ENCODE measurements around the gene DEDD2. TPM values are rescaled to one million over a fixed set of nuclear protein-coding genes. Genes with fewer than 3 reads are reported as not detected.

DEDD2 gene
- polyA plus RNA-seq, 1 donor from 2014 or later, result 69.9 TPM

DNA sequence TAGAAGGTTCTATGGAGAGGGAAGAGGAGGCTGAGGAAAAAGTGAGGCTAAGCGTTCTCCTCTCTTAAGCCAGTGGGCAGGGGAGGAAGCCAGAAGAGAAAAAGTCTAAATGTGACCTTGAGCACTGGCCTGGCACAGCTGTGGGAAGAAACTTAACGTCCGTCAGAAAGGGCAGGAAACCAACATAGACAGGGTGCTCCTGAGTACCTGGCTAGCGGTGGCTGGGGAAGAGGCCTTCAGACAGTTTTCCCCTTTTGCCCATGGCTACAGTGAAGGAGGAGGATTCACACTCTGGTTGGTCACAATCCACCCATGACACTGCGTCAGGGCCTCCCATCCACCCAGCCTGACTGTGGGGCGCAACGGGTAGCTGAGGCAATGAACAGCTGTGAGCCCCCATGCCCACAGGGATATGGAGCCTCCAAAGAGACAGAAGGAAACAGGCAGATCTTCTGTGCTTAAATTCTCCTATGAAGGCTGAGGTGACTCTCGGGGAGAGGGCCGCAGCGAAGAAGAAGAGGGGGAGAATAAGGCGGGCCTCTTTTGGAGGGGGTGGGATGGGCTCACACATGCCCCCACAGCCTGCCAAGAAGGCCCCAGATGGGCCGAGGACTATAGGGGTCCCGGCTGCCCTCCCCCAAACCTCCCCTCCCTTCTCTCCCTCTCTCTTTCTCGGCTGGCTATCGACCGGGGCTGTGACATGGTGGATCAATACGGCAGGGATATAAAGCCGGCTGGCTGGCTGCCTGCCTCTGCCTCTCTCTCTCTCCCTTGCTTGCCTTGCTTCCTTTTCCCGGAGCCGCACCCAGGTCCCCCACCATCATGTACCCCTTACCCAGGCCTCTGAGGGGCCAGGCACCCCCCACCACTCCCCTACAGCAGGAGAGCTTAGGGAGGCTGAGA is 65.4 kb downstream of the DEDD2 start:
- Histone ChIP-seq H3K9ac (ENCODE audit: low read length) (peak overlapping the region; percentile 58), H3K27me3 (ENCODE audit: insufficient read depth, low read depth, low read length) (no peaks in the 10 kb centered on the region), H3K4me3 (ENCODE audit: low read length) (peak overlapping the region; percentile 39), H3K79me2 (replicated peaks; ENCODE audit: insufficient read depth, low read length) (no peaks in the 10 kb centered on the region), H3K9me2 (ENCODE audit: insufficient read depth, low read length) (no peaks in the 10 kb centered on the region), H3F3A (ENCODE audit: insufficient read depth, low read length, poor library complexity, severe bottlenecking) (no peaks in the 10 kb centered on the region), H3K27ac (ENCODE audit: low read length) (peak overlapping the region; percentile 75), H4K20me1 (ENCODE audit: insufficient read depth) (no peaks in the 10 kb centered on the region), H2AFZ (ENCODE audit: low read depth, low read length) (no peak overlapping the region), H3K9me3 (ENCODE audit: low read length) (no peaks in the 10 kb centered on the region), H3K4me2 (ENCODE audit: low read length) (no peak overlapping the region), H3K36me3 (ENCODE audit: insufficient read depth, low read length) (peaks cover 4% of the 10 kb centered on the region)
- no peak for TF ChIP-seq RAD21 (conservative IDR thresholded peaks at IDR 0.05)
- no peak for TF ChIP-seq REST (IDR thresholded peaks at IDR 0.05; ENCODE audit: borderline replicate concordance)
- TF ChIP-seq EZH2 (IDR thresholded peaks at IDR 0.05; ENCODE audit: borderline replicate concordance, insufficient read depth, low read length, poor library complexity, severe bottlenecking), result no peak
- no peak for TF ChIP-seq POLR2AphosphoS5 (IDR thresholded peaks at IDR 0.05)
- TF ChIP-seq CTCF (IDR thresholded peaks at IDR 0.05; ENCODE audit: poor library complexity, severe bottlenecking), result no peak
- no peak for TF ChIP-seq SMC3 (conservative IDR thresholded peaks at IDR 0.05; ENCODE audit: poor library complexity)
- TF ChIP-seq MXI1 (conservative IDR thresholded peaks at IDR 0.05; ENCODE audit: poor library complexity, severe bottlenecking), result no peak
- TF ChIP-seq TAF1 (IDR thresholded peaks at IDR 0.05; ENCODE audit: low read depth), result no peak
- no peak for TF ChIP-seq EP300 (conservative IDR thresholded peaks at IDR 0.05; ENCODE audit: poor library complexity, severe bottlenecking)

DNA sequence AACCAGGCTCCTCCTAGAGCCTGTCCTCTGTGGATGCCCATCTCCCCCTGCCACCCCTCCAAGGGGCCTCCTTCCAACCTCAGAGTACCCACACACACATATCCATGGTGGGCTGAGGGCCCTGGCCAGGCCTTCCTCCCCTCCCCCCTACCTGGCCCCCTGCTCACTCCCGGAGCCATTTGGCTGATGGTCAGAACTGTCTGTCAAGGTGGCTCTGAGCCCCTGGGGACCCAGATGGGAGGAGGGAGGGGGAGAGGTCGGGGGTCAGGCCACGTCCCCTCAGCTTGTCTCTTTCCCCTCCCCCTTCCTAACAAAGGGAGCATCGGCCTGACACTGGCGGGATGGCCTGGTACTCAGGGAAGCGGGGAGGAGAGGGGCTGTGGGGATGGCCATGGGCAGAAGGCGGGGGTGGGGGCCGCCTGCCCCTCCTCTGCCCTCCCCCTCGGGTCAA is 66.5 kb downstream of the DEDD2 start:
- Histone ChIP-seq H3K9ac (ENCODE audit: low read length) (peak overlapping the region; percentile 58), H3K79me2 (replicated peaks; ENCODE audit: insufficient read depth, low read length) (no peaks in the 10 kb centered on the region), H3K4me3 (ENCODE audit: low read length) (peak overlapping the region; percentile 31), H4K20me1 (ENCODE audit: insufficient read depth) (no peaks in the 10 kb centered on the region), H3K36me3 (ENCODE audit: insufficient read depth, low read length) (no peaks in the 10 kb centered on the region), H3K27me3 (ENCODE audit: insufficient read depth, low read depth, low read length) (no peaks in the 10 kb centered on the region), H3F3A (ENCODE audit: insufficient read depth, low read length, poor library complexity, severe bottlenecking) (no peaks in the 10 kb centered on the region), H3K9me3 (ENCODE audit: low read length) (no peaks in the 10 kb centered on the region), H3K27ac (ENCODE audit: low read length) (peak overlapping the region; percentile 75), H3K4me2 (ENCODE audit: low read length) (no peak overlapping the region), H2AFZ (ENCODE audit: low read depth, low read length) (no peak overlapping the region), H3K9me2 (ENCODE audit: insufficient read depth, low read length) (no peaks in the 10 kb centered on the region)
- TF ChIP-seq EZH2 (IDR thresholded peaks at IDR 0.05; ENCODE audit: borderline replicate concordance, insufficient read depth, low read length, poor library complexity, severe bottlenecking), result no peak
- TF ChIP-seq SMC3 (conservative IDR thresholded peaks at IDR 0.05; ENCODE audit: poor library complexity), result no peak
- no peak for TF ChIP-seq RAD21 (conservative IDR thresholded peaks at IDR 0.05)
- TF ChIP-seq MXI1 (conservative IDR thresholded peaks at IDR 0.05; ENCODE audit: poor library complexity, severe bottlenecking), result no peak
- TF ChIP-seq REST (IDR thresholded peaks at IDR 0.05; ENCODE audit: borderline replicate concordance), result no peak
- TF ChIP-seq EP300 (conservative IDR thresholded peaks at IDR 0.05; ENCODE audit: poor library complexity, severe bottlenecking), result no peak
- no peak for TF ChIP-seq TAF1 (IDR thresholded peaks at IDR 0.05; ENCODE audit: low read depth)
- TF ChIP-seq POLR2AphosphoS5 (IDR thresholded peaks at IDR 0.05), result no peak
- no peak for TF ChIP-seq CTCF (IDR thresholded peaks at IDR 0.05; ENCODE audit: poor library complexity, severe bottlenecking)
